Measurements from ENCODE around the gene MYEOV. TPM values are rescaled to one million over a fixed set of nuclear protein-coding genes. Genes with fewer than 3 reads are reported as not detected.

The MYEOV gene
- total RNA-seq, 1 donor = 7.0 TPM

GRCh38 chr11:69283446-69283845 lies 10.5 kb upstream of the MYEOV start:
- DNase-seq (ENCODE audit: low read depth) = no peak
- H3K4me3 ChIP-seq (ENCODE audit: low read depth, low read length) = no peak overlapping the region
- TF ChIP-seq CTCF (IDR thresholded peaks at IDR 0.05; ENCODE audit: insufficient read depth, low read length) = no peak

- DNase-seq (ENCODE audit: low read depth) = peak; percentile 16
- TF ChIP-seq CTCF (IDR thresholded peaks at IDR 0.05; ENCODE audit: insufficient read depth, low read length) = no peak
Measured at GRCh38 chr11:69284081-69284511, 9.9 kb upstream of the MYEOV start.

GRCh38 chr11:69285091-69285490 lies 8.9 kb upstream of the MYEOV start:
- no peak overlapping the region for H3K4me3 ChIP-seq (ENCODE audit: low read depth, low read length)
- no peak for TF ChIP-seq CTCF (IDR thresholded peaks at IDR 0.05; ENCODE audit: insufficient read depth, low read length)
- no peak for DNase-seq (ENCODE audit: low read depth)

More at GRCh38 chr11:69284081-69284511, 9.9 kb upstream of the MYEOV start:
- H3K4me3 ChIP-seq (ENCODE audit: low read depth, low read length) = no peak overlapping the region

- no peak for TF ChIP-seq CTCF (IDR thresholded peaks at IDR 0.05; ENCODE audit: insufficient read depth, low read length)
- H3K4me3 ChIP-seq (ENCODE audit: low read depth, low read length) = no peak overlapping the region
- no peak for DNase-seq (ENCODE audit: low read depth)
Measured at GRCh38 chr11:69285766-69286165, 8.2 kb upstream of the MYEOV start.

- no peak for TF ChIP-seq CTCF (IDR thresholded peaks at IDR 0.05; ENCODE audit: insufficient read depth, low read length)
Measured at GRCh38 chr11:69286374-69287371, 7.3 kb upstream of the MYEOV start.

GRCh38 chr11:69287968-69288882 lies 5.7 kb upstream of the MYEOV start:
- TF ChIP-seq CTCF (IDR thresholded peaks at IDR 0.05; ENCODE audit: insufficient read depth, low read length) = no peak
- H3K4me3 ChIP-seq (ENCODE audit: low read depth, low read length) = no peak overlapping the region
- DNase-seq (ENCODE audit: low read depth) = no peak

More at GRCh38 chr11:69286374-69287371, 7.3 kb upstream of the MYEOV start:
- no peak for DNase-seq (ENCODE audit: low read depth)
- H3K4me3 ChIP-seq (ENCODE audit: low read depth, low read length) = no peak overlapping the region
